CD4-positive, alpha-beta T cell (primary cell): ENCODE data around the gene CNTRL. TPM values are rescaled to one million over a fixed set of nuclear protein-coding genes. Genes with fewer than 3 reads are reported as not detected.
A peak's percentile ranks its signal among the peaks of the same experiment; 100 is the strongest.

ENCODE experiments used
- ATAC-seq: fragments of 200-7000 bp; cut with Tn5 transposase; one replicate; pipeline ENCODE4 v1.10.0; 2022; ENCODE audit warnings: mild to moderate bottlenecking; ENCODE audit not compliant: poor library complexity
- CTCF ChIA-PET: fragments of 350-600 bp; sonication (Branson Sonifier 250); formaldehyde crosslinking; loops from one replicate; lab custom pipeline; 2021; ENCODE audit warnings: antibody characterized with exemption, inconsistent platforms; lab: Charles Lee
- POLR2A ChIA-PET: fragments of 350-600 bp; sonication (Branson Sonifier 250); formaldehyde crosslinking; loops from one replicate; lab custom pipeline; 2021; ENCODE audit warnings: antibody characterized with exemption, inconsistent platforms; lab: Charles Lee
- DNase-seq, 14 experiments: peaks; one replicate each; pipeline ENCODE4 v3.0.0-alpha.2; 2013 to 2020; ENCODE audit warnings: mixed read lengths in 2 of 14
- H3K27ac ChIP-seq, 2 donors: one replicate each; pipeline versions ENCODE4 v1.5.1 to v1.7.0; 2013; ENCODE audit warnings: low read length in 2 of 2, low read depth in 1 of 2, mild to moderate bottlenecking in 1 of 2
- H3K27me3 ChIP-seq, 2 experiments: 1 replicate in 1 of 2; 2 replicates in 1 of 2; pipeline versions ENCODE4 v1.6.1 to v1.7.0; 2013; ENCODE audit warnings: low read length in 2 of 2, control low read depth in 1 of 2, mild to moderate bottlenecking in 1 of 2, moderate library complexity in 1 of 2; ENCODE audit not compliant: insufficient read depth in 2 of 2, control insufficient read depth in 1 of 2
- H3K36me3 ChIP-seq: one replicate; pipeline ENCODE4 v1.6.1; 2013; ENCODE audit warnings: low read length, control low read depth; ENCODE audit not compliant: insufficient read depth
- H3K4me1 ChIP-seq: one replicate; pipeline ENCODE4 v1.6.1; 2013; ENCODE audit warnings: low read length, control low read depth; ENCODE audit not compliant: insufficient read depth
- H3K4me3 ChIP-seq: one replicate; pipeline ENCODE4 v1.5.1; 2013; ENCODE audit warnings: mild to moderate bottlenecking, low read length, moderate library complexity
- H3K9me3 ChIP-seq, 2 experiments: 1 replicate in 1 of 2; 2 replicates in 1 of 2; pipeline versions ENCODE4 v1.6.1 to v1.7.0; 2013; ENCODE audit warnings: low read length in 2 of 2, mild to moderate bottlenecking in 2 of 2, control low read depth in 1 of 2, moderate library complexity in 1 of 2; ENCODE audit not compliant: control insufficient read depth in 1 of 2, insufficient read depth in 1 of 2
- H3K27ac Mint-ChIP-seq: one replicate; pipeline ENCODE4 v1.8.0; 2020; ENCODE audit warnings: mixed read lengths
- H3K27me3 Mint-ChIP-seq: one replicate; pipeline ENCODE4 v1.8.0; 2021; ENCODE audit warnings: mixed read lengths
- H3K36me3 Mint-ChIP-seq: one replicate; pipeline ENCODE4 v1.8.0; 2021; ENCODE audit warnings: low read depth, mixed read lengths
- H3K4me1 Mint-ChIP-seq: one replicate; pipeline ENCODE4 v1.8.0; 2021; ENCODE audit warnings: low read depth, mixed read lengths
- H3K4me3 Mint-ChIP-seq: one replicate; pipeline ENCODE4 v1.8.0; 2020; ENCODE audit warnings: mild to moderate bottlenecking, mixed read lengths
- H3K9me3 Mint-ChIP-seq: one replicate; pipeline ENCODE4 v1.8.0; 2020; ENCODE audit warnings: mixed read lengths
- intact Hi-C, 2 experiments: fragments of 100-400 bp; cut with DNase I in 1 of 2; cut with micrococcal nuclease in 1 of 2; formaldehyde crosslinking; loops; one replicate each; pipeline versions ENCODE4 v1.15.1 to v1.9.0; 2023 to 2025; cut with DNase I, micrococcal nuclease
- total RNA-seq, 174 experiments: library from RNA in 2 of 174; stranded (reverse) in 2 of 174; gene quantifications; one replicate each; pipeline ENCODE4 v1.2.3 and lab custom pipeline; 2021 to 2026
- TF ChIP-seq, protein P1 (sequence below): fragments of 200-600 bp; IDR thresholded peaks from one replicate; pipeline ENCODE4 v1.8.0; 2022; ENCODE audit warnings: antibody characterized with exemption, mild to moderate bottlenecking

CNTRL gene
- total RNA-seq, 2 experiments from 2014 or later: 35.1 to 38.1 TPM

DNA sequence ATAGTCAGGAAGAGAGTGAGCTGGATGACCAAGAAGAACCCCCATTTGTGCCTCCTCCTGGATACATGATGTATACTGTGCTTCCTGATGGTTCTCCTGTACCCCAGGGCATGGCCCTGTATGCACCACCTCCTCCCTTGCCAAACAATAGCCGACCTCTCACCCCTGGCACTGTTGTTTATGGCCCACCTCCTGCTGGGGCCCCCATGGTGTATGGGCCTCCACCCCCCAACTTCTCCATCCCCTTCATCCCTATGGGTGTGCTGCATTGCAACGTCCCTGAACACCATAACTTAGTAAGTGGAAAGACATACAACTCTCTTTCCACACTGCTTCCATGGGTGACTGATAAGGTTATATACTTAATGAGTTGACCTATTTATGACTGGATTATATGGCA lies 75.4 kb downstream of the CNTRL start:
- no peaks in the 10 kb centered on the region for H3K9me3 Mint-ChIP-seq
- H3K27me3 ChIP-seq: no peaks in the 10 kb centered on the region
- peaks cover 89% of the 10 kb centered on the region for H3K36me3 ChIP-seq
- H3K9me3 ChIP-seq: no peaks in the 10 kb centered on the region
- no peak overlapping the region for H3K4me3 Mint-ChIP-seq
- DNase-seq (no peak), ATAC-seq (no peak)
- H3K4me1 ChIP-seq: no peaks in the 10 kb centered on the region
- no peak overlapping the region for H3K27ac ChIP-seq
- no peaks in the 10 kb centered on the region for H3K27me3 Mint-ChIP-seq
- TF ChIP-seq, protein P1, sequence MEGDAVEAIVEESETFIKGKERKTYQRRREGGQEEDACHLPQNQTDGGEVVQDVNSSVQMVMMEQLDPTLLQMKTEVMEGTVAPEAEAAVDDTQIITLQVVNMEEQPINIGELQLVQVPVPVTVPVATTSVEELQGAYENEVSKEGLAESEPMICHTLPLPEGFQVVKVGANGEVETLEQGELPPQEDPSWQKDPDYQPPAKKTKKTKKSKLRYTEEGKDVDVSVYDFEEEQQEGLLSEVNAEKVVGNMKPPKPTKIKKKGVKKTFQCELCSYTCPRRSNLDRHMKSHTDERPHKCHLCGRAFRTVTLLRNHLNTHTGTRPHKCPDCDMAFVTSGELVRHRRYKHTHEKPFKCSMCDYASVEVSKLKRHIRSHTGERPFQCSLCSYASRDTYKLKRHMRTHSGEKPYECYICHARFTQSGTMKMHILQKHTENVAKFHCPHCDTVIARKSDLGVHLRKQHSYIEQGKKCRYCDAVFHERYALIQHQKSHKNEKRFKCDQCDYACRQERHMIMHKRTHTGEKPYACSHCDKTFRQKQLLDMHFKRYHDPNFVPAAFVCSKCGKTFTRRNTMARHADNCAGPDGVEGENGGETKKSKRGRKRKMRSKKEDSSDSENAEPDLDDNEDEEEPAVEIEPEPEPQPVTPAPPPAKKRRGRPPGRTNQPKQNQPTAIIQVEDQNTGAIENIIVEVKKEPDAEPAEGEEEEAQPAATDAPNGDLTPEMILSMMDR: no peak
- ChIA-PET POLR2A (interaction anchor here (0.8 to 1.1 kb wide), 2 partner anchors 17 to 29 kb away, joined by 3 to 5 read pairs; no protein-coding TSS in a partner anchor), CTCF (interaction anchor here (2.3 kb wide), 1 partner anchor 19 kb away, joined by 6 read pairs; no protein-coding TSS in a partner anchor)
- intact Hi-C loops: loop anchor here in 1 of 2 experiments (5.0 kb wide), 1 partner anchor 38 kb away; no protein-coding TSS in a partner anchor
- H3K27ac Mint-ChIP-seq: peak overlapping the region; percentile 54
- peaks cover 88% of the 10 kb centered on the region for H3K36me3 Mint-ChIP-seq
- peaks cover 18% of the 10 kb centered on the region for H3K4me1 Mint-ChIP-seq
- no peak overlapping the region for H3K4me3 ChIP-seq

DNA sequence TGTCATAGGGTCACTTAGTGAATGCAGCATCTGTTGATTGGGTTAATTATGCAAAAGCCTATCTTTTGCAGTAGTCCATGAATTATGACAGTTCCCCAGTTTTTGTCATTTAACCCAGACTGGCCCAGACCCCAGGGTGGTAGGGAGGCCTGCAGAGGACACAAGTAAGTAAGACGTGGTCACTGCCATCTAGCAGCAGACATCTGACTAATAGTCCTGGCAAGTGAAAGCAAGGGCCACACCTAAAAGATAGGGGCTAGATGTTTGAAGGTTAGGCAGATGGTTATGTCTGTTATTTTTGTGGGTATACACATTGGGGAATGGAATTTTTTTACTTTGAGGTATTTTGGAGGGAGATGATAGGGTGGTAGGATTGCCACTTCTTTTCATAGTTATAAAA lies 78.9 kb downstream of the CNTRL start:
- TF ChIP-seq, protein P1: no peak
- H3K4me1 Mint-ChIP-seq: peaks cover 25% of the 10 kb centered on the region
- ATAC-seq: no peak
- H3K36me3 ChIP-seq: peaks cover 85% of the 10 kb centered on the region
- POLR2A ChIA-PET: interaction anchor here (1.3 kb wide), 1 partner anchor 21 kb away, joined by 5 read pairs; no protein-coding TSS in a partner anchor
- H3K4me1 ChIP-seq: no peaks in the 10 kb centered on the region
- no peak overlapping the region for H3K4me3 ChIP-seq
- no peak for DNase-seq
- no peak overlapping the region for H3K27ac Mint-ChIP-seq
- H3K27ac ChIP-seq: no peak overlapping the region
- H3K4me3 Mint-ChIP-seq: no peak overlapping the region
- peaks cover 90% of the 10 kb centered on the region for H3K36me3 Mint-ChIP-seq
- intact Hi-C loops: loop anchor here in 1 of 2 experiments (5.0 kb wide), 1 partner anchor 41 kb away; no protein-coding TSS in a partner anchor
- CTCF ChIA-PET: no interaction called here
- no peaks in the 10 kb centered on the region for H3K27me3 Mint-ChIP-seq
- no peaks in the 10 kb centered on the region for H3K27me3 ChIP-seq
- H3K9me3 Mint-ChIP-seq: no peaks in the 10 kb centered on the region
- H3K9me3 ChIP-seq: no peaks in the 10 kb centered on the region

- H3K9me3 Mint-ChIP-seq: no peaks in the 10 kb centered on the region
- TF ChIP-seq, protein P1: no peak
- Histone ChIP-seq H3K27ac (no peak overlapping the region), H3K36me3 (peaks cover 86% of the 10 kb centered on the region), H3K9me3 (no peaks in the 10 kb centered on the region), H3K27me3 (no peaks in the 10 kb centered on the region), H3K4me1 (no peaks in the 10 kb centered on the region), H3K4me3 (no peak overlapping the region)
- POLR2A ChIA-PET: interaction anchor here (0.5 to 1.2 kb wide), 2 partner anchors 18 to 33 kb away, joined by 3 read pairs; no protein-coding TSS in a partner anchor
- H3K4me3 Mint-ChIP-seq: no peak overlapping the region
- H3K36me3 Mint-ChIP-seq: peaks cover 93% of the 10 kb centered on the region
- no peak overlapping the region for H3K27ac Mint-ChIP-seq
- DNase-seq (no peak), ATAC-seq (no peak)
- no peaks in the 10 kb centered on the region for H3K27me3 Mint-ChIP-seq
- peaks cover 28% of the 10 kb centered on the region for H3K4me1 Mint-ChIP-seq
- CTCF ChIA-PET: no interaction called here
- intact Hi-C loops: loop anchor here in 1 of 2 experiments (5.0 kb wide), 1 partner anchor 42 kb away; no protein-coding TSS in a partner anchor
Measured at GRCh38 chr9:121154782-121155181, 80.0 kb downstream of the CNTRL start.
